HepG2 (cell line): ENCODE measurements around the gene EFNA3. TPM values are rescaled to one million over a fixed set of nuclear protein-coding genes. Genes with fewer than 3 reads are reported as not detected.

Experiments
- CREM ChIP-seq, 2 experiments: sonication (generic) in 1 of 2; formaldehyde crosslinking in 1 of 2; IDR thresholded peaks; 2 replicates each; pipeline versions ENCODE4 v1.4.0 to v1.6.1; 2016 to 2020; ENCODE audit warnings: antibody characterized with exemption in 1 of 2, mild to moderate bottlenecking in 1 of 2, missing genetic modification reagents in 1 of 2
- HES4 ChIP-seq: sonication (generic); formaldehyde crosslinking; IDR thresholded peaks from 2 replicates; pipeline ENCODE4 v1.9.0; 2021; ENCODE audit warnings: mild to moderate bottlenecking, missing genetic modification reagents, borderline replicate concordance
- KLF15 ChIP-seq: sonication (generic); formaldehyde crosslinking; IDR thresholded peaks from 2 replicates; pipeline ENCODE4 v1.8.1; 2023; ENCODE audit warnings: borderline replicate concordance, mild to moderate bottlenecking, inconsistent platforms, missing genetic modification reagents, mixed read lengths
- NAIF1 ChIP-seq: sonication (generic); formaldehyde crosslinking; IDR thresholded peaks from 2 replicates; pipeline ENCODE4 v1.5.0; 2020; ENCODE audit warnings: mild to moderate bottlenecking, missing genetic modification reagents, borderline replicate concordance
- PCBP2 ChIP-seq: fragments of 200-400 bp; formaldehyde crosslinking; optimal IDR thresholded peaks from 2 replicates; pipeline ENCODE3; 2018; ENCODE audit warnings: low read length, low read depth; ENCODE audit not compliant: poor library complexity, severe bottlenecking
- SIX1 ChIP-seq: sonication (generic); formaldehyde crosslinking; IDR thresholded peaks from 2 replicates; pipeline ENCODE4 v1.4.0; 2020; ENCODE audit warnings: missing genetic modification reagents, borderline replicate concordance
- SNAI1 ChIP-seq: sonication (generic); formaldehyde crosslinking; IDR thresholded peaks from 2 replicates; pipeline ENCODE4 v1.5.0; 2020; ENCODE audit warnings: mild to moderate bottlenecking, missing genetic modification reagents, borderline replicate concordance
- ZFX ChIP-seq: sonication (generic); formaldehyde crosslinking; IDR thresholded peaks from 2 replicates; pipeline ENCODE4 v1.4.0; 2020; ENCODE audit warnings: mild to moderate bottlenecking, low read depth, missing genetic modification reagents, moderate library complexity
- ZNF160 ChIP-seq: sonication (generic); formaldehyde crosslinking; IDR thresholded peaks from 2 replicates; pipeline ENCODE4 v1.8.0; 2022; ENCODE audit warnings: mild to moderate bottlenecking, inconsistent platforms, missing genetic modification reagents
- ZNF292 ChIP-seq: sonication (generic); formaldehyde crosslinking; IDR thresholded peaks from 2 replicates; pipeline ENCODE4 v1.8.1; 2022; ENCODE audit warnings: mild to moderate bottlenecking, low read depth, missing genetic modification reagents, borderline replicate concordance
- ZNF296 ChIP-seq: sonication (generic); formaldehyde crosslinking; conservative IDR thresholded peaks from 2 replicates; pipeline ENCODE4 v1.5.0; 2020; ENCODE audit warnings: mild to moderate bottlenecking, missing genetic modification reagents
- ZNF441 ChIP-seq: sonication (generic); formaldehyde crosslinking; IDR thresholded peaks from 2 replicates; pipeline ENCODE4 v1.7.0; 2021; ENCODE audit warnings: missing genetic modification reagents, borderline replicate concordance
- ZNF816 ChIP-seq: sonication (generic); formaldehyde crosslinking; IDR thresholded peaks from 2 replicates; pipeline ENCODE4 v1.8.0; 2022; ENCODE audit warnings: missing genetic modification reagents, mild to moderate bottlenecking, borderline replicate concordance
- ZNF879 ChIP-seq: sonication (generic); formaldehyde crosslinking; IDR thresholded peaks from 2 replicates; pipeline ENCODE4 v1.8.1; 2023; ENCODE audit warnings: missing genetic modification reagents
- polyA plus RNA-seq, 8 experiments: library from polyadenylated mRNA; depleted of rRNA in 3 of 8; stranded (reverse) in 7 of 8; unstranded in 1 of 8; fragments of >200 nt; fragmentation: Illumina TruSeq in 4 of 8; extraction: Trizol in 4 of 8; gene quantifications; 2 replicates each; pipeline versions ENCODE4 v1.2.1 to v1.2.3, GENCODE V29; 2011 to 2016; ENCODE audit warnings: low read depth in 4 of 8, missing spikeins in 1 of 8, mixed read lengths in 1 of 8; ENCODE audit not compliant: insufficient read depth in 1 of 8
- total RNA-seq, 5 experiments: library from RNA; depleted of rRNA; stranded (reverse); fragments of >200 nt; fragmentation: Illumina TruSeq; extraction: Trizol; gene quantifications; 2 replicates each; pipeline ENCODE4 v1.2.3, GENCODE V29; 2016; ENCODE audit warnings: low read depth in 1 of 5
- TF ChIP-seq, protein P1 (sequence below): sonication (generic); formaldehyde crosslinking; IDR thresholded peaks from 2 replicates; pipeline ENCODE4 v1.4.0; 2020; ENCODE audit warnings: mild to moderate bottlenecking, missing genetic modification reagents

The EFNA3 gene
- total and polyA plus RNA-seq, 2 of the 13 experiments (the other 11 are each of a cell fraction or from before 2014, with no cell fraction given), result 1.0 to 5.7 TPM

DNA sequence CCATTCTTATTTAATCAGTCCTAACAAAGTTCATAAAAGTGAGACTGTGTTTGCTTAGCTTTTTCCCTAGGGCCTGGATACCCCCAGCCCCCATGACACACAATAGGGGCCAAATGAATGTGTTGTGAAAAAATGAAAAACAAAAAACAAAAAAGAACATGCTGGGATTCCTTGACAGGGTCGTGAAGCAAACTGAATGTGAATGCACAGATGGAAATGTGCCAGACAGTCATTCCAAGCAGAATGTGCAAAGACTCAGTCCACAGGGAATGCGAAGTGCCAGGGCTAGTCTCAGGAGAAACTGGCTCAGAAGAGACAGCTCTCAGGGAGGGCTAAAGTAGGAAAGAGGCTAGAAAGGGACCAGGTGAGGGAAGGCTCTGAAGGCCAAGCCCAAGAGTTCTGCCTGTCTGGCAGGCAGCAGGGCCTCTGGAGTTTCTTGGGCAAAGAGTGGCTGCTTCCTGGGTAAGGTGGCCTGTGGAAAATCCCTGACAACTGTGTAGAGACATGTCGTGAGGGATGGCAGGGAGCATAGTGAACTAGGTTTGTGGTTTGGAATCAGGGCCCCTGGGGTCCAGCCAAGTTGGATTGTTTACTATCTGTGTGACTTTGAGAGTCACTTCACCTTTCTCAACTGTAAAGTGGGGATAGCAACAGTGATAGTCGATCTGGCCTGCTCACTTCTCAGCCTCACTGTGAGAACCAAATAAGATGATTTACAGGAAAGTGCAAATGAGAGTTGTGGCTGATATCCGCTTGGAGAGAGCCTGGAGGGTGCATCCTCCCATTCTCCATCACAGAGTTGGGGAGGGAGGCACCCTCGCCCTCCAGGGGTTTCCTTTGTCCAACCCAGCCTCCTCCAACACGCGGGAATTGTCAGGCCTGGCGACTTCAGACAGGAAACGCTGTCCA is 28.7 kb upstream of the EFNA3 start (continued):
- peak; percentile 90; the same call in 1 of the 2 replicates for TF ChIP-seq ZFX (CRISPR knock-in tag)
- TF ChIP-seq SIX1 (CRISPR knock-in tag), result no peak
- 0 out of 2 replicates have a peak, but pooled peaks have one; percentile 63 for TF ChIP-seq NAIF1
- 0 out of 2 replicates have a peak, but pooled peaks have one; percentile 24 for TF ChIP-seq ZNF160 (CRISPR knock-in tag)
- 0 out of 2 replicates have a peak, but pooled peaks have one; percentile 65 for TF ChIP-seq SNAI1
- peak; percentile 78; the same call in 1 of the 2 replicates for TF ChIP-seq ZNF441
- 0 out of 2 replicates have a peak, but pooled peaks have one; percentile 69 for TF ChIP-seq ZNF816 (CRISPR knock-in tag)
- TF ChIP-seq PCBP2, result no peak
- no peak; the same call in 1 of the 2 replicates for TF ChIP-seq ZNF879 (CRISPR knock-in tag)
- TF ChIP-seq ZNF292 (CRISPR knock-in tag), result 0 out of 2 replicates have a peak, but pooled peaks have one; percentile 31
- no peak for TF ChIP-seq HES4 (CRISPR knock-in tag)
- 0 out of 2 replicates have a peak, but pooled peaks have one; percentile 1 for TF ChIP-seq CREM (IDR thresholded peaks at IDR 0.05)
- TF ChIP-seq CREM (CRISPR knock-in tag; IDR thresholded peaks at IDR 0.05), result no peak
- TF ChIP-seq ZNF296 (CRISPR knock-in tag), result 0 out of 2 replicates have a peak, but pooled peaks have one; percentile 35
- 0 out of 2 replicates have a peak, but pooled peaks have one; percentile 66 for TF ChIP-seq KLF15
- TF ChIP-seq, protein P1, sequence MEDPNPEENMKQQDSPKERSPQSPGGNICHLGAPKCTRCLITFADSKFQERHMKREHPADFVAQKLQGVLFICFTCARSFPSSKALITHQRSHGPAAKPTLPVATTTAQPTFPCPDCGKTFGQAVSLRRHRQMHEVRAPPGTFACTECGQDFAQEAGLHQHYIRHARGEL (CRISPR knock-in tag), result no peak
- TF ChIP-seq, all 625 proteins: peak for 17
